DOHH2 (cell line): ENCODE data around the gene PPFIBP2.

ENCODE experiments used
- H3F3A ChIP-seq: fragments of 200-600 bp; sonication (generic), shearing (Covaris generic); 2 replicates; pipeline ENCODE4 v1.6.0; 2016; ENCODE audit warnings: antibody characterized with exemption, mild to moderate bottlenecking; ENCODE audit not compliant: control insufficient read depth, insufficient read depth
- H3K27ac ChIP-seq: fragments of 200-600 bp; sonication (generic); 2 replicates; pipeline ENCODE4 v1.5.1; 2014; ENCODE audit warnings: low read depth, mild to moderate bottlenecking, low read length, moderate library complexity
- H3K27me3 ChIP-seq: fragments of 200-600 bp; sonication (generic); 2 replicates; pipeline ENCODE4 v1.6.1; 2014; ENCODE audit warnings: mild to moderate bottlenecking, low read length, mixed read lengths; ENCODE audit not compliant: control insufficient read depth
- H3K36me3 ChIP-seq: fragments of 200-600 bp; sonication (generic); 2 replicates; pipeline ENCODE4 v1.6.1; 2014; ENCODE audit warnings: mild to moderate bottlenecking, low read length, moderate library complexity, mixed read lengths; ENCODE audit not compliant: control insufficient read depth
- H3K4me1 ChIP-seq: fragments of 200-600 bp; sonication (generic); 2 replicates; pipeline ENCODE4 v1.6.1; 2014; ENCODE audit warnings: mild to moderate bottlenecking, low read length, mixed read lengths; ENCODE audit not compliant: control insufficient read depth
- H3K4me2 ChIP-seq: fragments of 200-600 bp; sonication (generic); 2 replicates; pipeline ENCODE4 v1.6.0; 2014; ENCODE audit warnings: mild to moderate bottlenecking, low read length, moderate library complexity
- H3K4me3 ChIP-seq: fragments of 200-600 bp; sonication (generic); 2 replicates; pipeline ENCODE4 v1.5.1; 2014; ENCODE audit warnings: mild to moderate bottlenecking, low read length, mixed read lengths
- H3K79me2 ChIP-seq: fragments of 200-600 bp; sonication (generic); 2 replicates; pipeline ENCODE4 v1.6.1; 2014; ENCODE audit warnings: mild to moderate bottlenecking, low read length, mixed read lengths; ENCODE audit not compliant: control insufficient read depth
- H3K9me2 ChIP-seq: fragments of 200-600 bp; sonication (generic); replicated peaks from 2 replicates; pipeline ENCODE4 v1.6.1; 2014; ENCODE audit warnings: mild to moderate bottlenecking, low read length, mixed read lengths; ENCODE audit not compliant: control insufficient read depth
- H3K9me3 ChIP-seq: fragments of 200-600 bp; sonication (generic); 2 replicates; pipeline ENCODE4 v1.6.1; 2014; ENCODE audit warnings: antibody characterized with exemption, low read length, mixed read lengths; ENCODE audit not compliant: control insufficient read depth, insufficient read depth
- H4K20me1 ChIP-seq: fragments of 200-600 bp; sonication (generic); 2 replicates; pipeline ENCODE4 v1.6.0; 2014; ENCODE audit warnings: low read depth, mild to moderate bottlenecking, antibody characterized with exemption, low read length, moderate library complexity; ENCODE audit not compliant: control insufficient read depth, insufficient read depth
- CTCF ChIP-seq: fragments of 200-600 bp; sonication (generic); IDR thresholded peaks from one replicate; pipeline ENCODE4 v1.5.1; 2014; ENCODE audit warnings: antibody characterized with exemption, mild to moderate bottlenecking, low read depth, low read length; ENCODE audit not compliant: poor library complexity, severe bottlenecking
- EZH2phosphoT487 ChIP-seq: fragments of 200-600 bp; sonication (generic); IDR thresholded peaks from 2 replicates; pipeline ENCODE4 v1.6.1; 2017; ENCODE audit warnings: borderline replicate concordance, mild to moderate bottlenecking, antibody characterized with exemption, low read length, moderate library complexity, mixed read lengths

Gene PPFIBP2

GRCh38 chr11:7587712-7588111 lies 73.9 kb downstream of the PPFIBP2 start:
- Histone ChIP-seq H3K79me2 (no peaks in the 10 kb centered on the region), H3K27me3 (no peaks in the 10 kb centered on the region), H3K4me3 (no peak overlapping the region), H3K9me2 (no peaks in the 10 kb centered on the region), H3K36me3 (no peaks in the 10 kb centered on the region), H3F3A (no peaks in the 10 kb centered on the region), H4K20me1 (no peaks in the 10 kb centered on the region), H3K4me1 (peaks cover 8% of the 10 kb centered on the region; the same call in 1 of the 2 replicates), H3K27ac (no peak overlapping the region), H3K4me2 (no peak overlapping the region), H3K9me3 (no peaks in the 10 kb centered on the region)
- no peak for TF ChIP-seq EZH2phosphoT487
- no peak for TF ChIP-seq CTCF

- Histone ChIP-seq H3K4me1 (peaks cover 8% of the 10 kb centered on the region; the same call in 1 of the 2 replicates), H3K4me3 (no peak overlapping the region)
Measured at GRCh38 chr11:7589861-7590260, 76.1 kb downstream of the PPFIBP2 start.

GRCh38 chr11:7590529-7590928 lies 76.7 kb downstream of the PPFIBP2 start:
- Histone ChIP-seq H3K27ac (no peak overlapping the region), H3K36me3 (no peaks in the 10 kb centered on the region), H3K27me3 (no peaks in the 10 kb centered on the region), H3K9me3 (no peaks in the 10 kb centered on the region), H3K4me2 (no peak overlapping the region), H3K4me3 (no peak overlapping the region), H3F3A (no peaks in the 10 kb centered on the region), H4K20me1 (no peaks in the 10 kb centered on the region), H3K4me1 (peaks cover 8% of the 10 kb centered on the region; the same call in 1 of the 2 replicates), H3K9me2 (no peaks in the 10 kb centered on the region), H3K79me2 (no peaks in the 10 kb centered on the region)
- TF ChIP-seq EZH2phosphoT487 (no peak), CTCF (no peak)

More at GRCh38 chr11:7589861-7590260, 76.1 kb downstream of the PPFIBP2 start:
- Histone ChIP-seq H3K79me2 (no peaks in the 10 kb centered on the region), H3K27me3 (no peaks in the 10 kb centered on the region), H3K27ac (no peak overlapping the region), H3K4me2 (no peak overlapping the region), H3K9me3 (no peaks in the 10 kb centered on the region), H3K9me2 (no peaks in the 10 kb centered on the region), H3K36me3 (no peaks in the 10 kb centered on the region), H3F3A (no peaks in the 10 kb centered on the region), H4K20me1 (no peaks in the 10 kb centered on the region)
- no peak for TF ChIP-seq EZH2phosphoT487
- no peak for TF ChIP-seq CTCF
